C1 segment of cervical spinal cord (tissue), 14 donors: Measurements from ENCODE around the gene OR11G2.
"Not testable (repeated sequence)": the region's sequence is repeated elsewhere in the genome, so short reads cannot be mapped to it uniquely, and the experiment has no call there.

Source experiments
- DNase-seq, 14 donors: peaks; one replicate each; lab custom pipeline; 2025; lab: John Stamatoyannopoulos, UW

OR11G2 gene

GRCh38 chr14:20223410-20223809 lies 32.7 kb downstream of the OR11G2 start, which contains the start of gene OR11H6:
TSS of gene OR11H6 (plus strand) at chr14:20223710. CDS start at chr14:20223710, 0 bp downstream.
- no peak for DNase-seq

DNA sequence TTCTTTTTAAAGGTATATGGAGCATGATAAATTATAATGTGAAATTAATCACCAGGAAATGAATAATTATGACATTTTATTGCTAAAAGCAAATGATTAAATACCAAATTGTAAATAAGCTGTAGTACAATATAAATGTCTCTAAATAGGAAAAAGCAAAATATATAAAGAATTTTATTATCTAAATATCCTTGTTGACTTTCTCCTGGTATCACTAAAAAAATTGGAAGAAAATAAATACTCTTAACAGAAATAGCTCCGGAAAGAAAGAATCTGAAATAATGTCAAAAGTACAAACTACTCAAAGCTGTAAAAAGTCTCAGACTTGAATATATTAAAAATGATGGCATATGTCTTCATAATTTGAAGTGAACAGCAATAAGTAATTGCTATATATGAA lies 38.0 kb downstream of the OR11G2 start, which contains the start of gene OR11H7:
TSS of gene OR11H7 (plus strand) at position 301 of the 400 bp plus-strand sequence.
- no peak for DNase-seq

DNA sequence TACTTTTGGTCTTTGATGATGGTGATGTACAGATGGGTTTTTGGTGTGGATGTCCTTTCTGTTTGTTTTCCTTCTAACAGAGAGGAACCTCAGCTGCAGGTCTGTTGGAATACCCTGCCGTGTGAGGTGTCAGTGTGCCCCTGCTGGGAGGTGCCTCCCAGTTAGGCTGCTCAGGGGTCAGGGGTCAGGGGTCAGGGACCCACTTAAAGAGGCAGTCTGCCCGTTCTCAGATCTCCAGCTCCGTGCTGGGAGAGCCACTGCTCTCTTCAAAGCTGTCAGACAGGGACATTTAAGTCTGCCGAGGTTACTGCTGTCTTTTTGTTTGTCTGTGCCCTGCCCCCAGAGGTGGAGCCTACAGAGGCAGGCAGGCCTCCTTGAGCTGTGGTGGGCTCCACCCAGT lies 44.7 kb downstream of the OR11G2 start:
- DNase-seq: not testable (repeated sequence)

DNA sequence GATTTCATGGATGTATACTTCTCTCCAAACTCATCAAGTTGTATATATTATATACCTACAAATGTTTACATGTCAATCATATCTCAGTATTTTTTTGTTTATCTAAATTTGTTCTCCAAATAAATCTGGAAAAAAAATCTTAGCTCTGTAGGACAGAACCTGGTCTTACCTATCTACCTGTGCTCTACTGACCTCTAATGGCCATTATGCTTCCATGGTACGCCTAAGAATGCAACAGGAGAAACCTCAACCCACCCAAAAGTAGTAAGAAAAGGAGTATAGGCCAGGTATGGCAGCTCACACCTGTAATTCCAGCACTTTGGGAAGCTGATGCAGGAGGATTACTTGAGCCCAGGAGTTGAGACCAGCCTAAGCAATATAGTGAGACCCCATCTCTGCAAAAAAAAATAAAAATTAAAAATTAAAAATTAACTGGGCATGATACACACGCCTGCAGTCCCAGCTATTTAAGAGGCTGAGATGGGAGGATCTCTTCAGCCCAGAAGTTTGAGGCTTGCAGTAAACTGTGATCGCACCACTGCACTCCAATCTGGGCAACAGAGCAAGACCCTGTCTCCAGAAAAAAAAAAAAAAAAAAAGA lies 57.0 kb downstream of the OR11G2 start:
- no peak for DNase-seq
